Peyer's patch (tissue), 4 donors: ENCODE measurements around the gene OMP.

Experiments used
- POLR2A ChIP-seq, 2 donors: fragments of 450-650 bp; IDR thresholded peaks; one replicate each; pipeline ENCODE4 v1.5.1; 2017; ENCODE audit warnings: antibody characterized with exemption in 2 of 2, mild to moderate bottlenecking in 2 of 2, moderate library complexity in 2 of 2
- TF ChIP-seq, protein P1 (sequence below), 6 experiments: fragments of 450-650 bp in 4 of 6; fragments of 200-600 bp in 2 of 6; sonication (generic) in 1 of 6; IDR thresholded peaks; one replicate each; pipeline ENCODE4 v1.5.1; 2017 to 2019; ENCODE audit warnings: antibody characterized with exemption in 6 of 6, mild to moderate bottlenecking in 3 of 6, moderate library complexity in 1 of 6

DNA sequence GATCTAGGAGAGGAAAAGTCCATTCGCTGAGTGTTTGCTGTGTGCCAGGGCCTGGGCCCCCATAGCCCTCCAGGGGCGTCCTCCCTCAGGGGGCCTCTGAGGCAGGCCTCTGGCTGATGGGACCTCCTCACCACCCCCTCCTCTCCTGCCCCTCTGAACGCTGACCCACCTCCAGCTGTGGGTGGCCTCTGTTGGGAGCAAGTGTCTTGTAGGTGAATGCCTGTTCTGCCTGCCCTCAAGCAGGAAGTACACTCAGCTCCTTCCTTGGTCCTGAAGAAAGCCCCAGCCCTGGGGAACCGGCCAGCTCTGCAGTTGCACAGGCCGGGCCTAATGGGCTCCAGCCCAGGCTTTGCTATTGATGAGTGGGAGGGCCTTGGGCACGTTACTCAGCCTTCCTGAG, 28.9 kb downstream of the OMP start:
- TF ChIP-seq, protein P1, sequence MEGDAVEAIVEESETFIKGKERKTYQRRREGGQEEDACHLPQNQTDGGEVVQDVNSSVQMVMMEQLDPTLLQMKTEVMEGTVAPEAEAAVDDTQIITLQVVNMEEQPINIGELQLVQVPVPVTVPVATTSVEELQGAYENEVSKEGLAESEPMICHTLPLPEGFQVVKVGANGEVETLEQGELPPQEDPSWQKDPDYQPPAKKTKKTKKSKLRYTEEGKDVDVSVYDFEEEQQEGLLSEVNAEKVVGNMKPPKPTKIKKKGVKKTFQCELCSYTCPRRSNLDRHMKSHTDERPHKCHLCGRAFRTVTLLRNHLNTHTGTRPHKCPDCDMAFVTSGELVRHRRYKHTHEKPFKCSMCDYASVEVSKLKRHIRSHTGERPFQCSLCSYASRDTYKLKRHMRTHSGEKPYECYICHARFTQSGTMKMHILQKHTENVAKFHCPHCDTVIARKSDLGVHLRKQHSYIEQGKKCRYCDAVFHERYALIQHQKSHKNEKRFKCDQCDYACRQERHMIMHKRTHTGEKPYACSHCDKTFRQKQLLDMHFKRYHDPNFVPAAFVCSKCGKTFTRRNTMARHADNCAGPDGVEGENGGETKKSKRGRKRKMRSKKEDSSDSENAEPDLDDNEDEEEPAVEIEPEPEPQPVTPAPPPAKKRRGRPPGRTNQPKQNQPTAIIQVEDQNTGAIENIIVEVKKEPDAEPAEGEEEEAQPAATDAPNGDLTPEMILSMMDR (IDR thresholded peaks at IDR 0.05) = no peak
- no peak for TF ChIP-seq POLR2A (IDR thresholded peaks at IDR 0.05)
